Measurements from ENCODE around the gene ADM.

- TF ChIP-seq CTCF (IDR thresholded peaks at IDR 0.05), result no peak
- no peak for TF ChIP-seq ESRRA (IDR thresholded peaks at IDR 0.05; ENCODE audit: borderline replicate concordance, low read length)
- no peak for TF ChIP-seq HOXA7 (CRISPR knock-in tag; IDR thresholded peaks at IDR 0.05)
- no peak for TF ChIP-seq ZFP36 (IDR thresholded peaks at IDR 0.05; ENCODE audit: borderline replicate concordance, partially characterized antibody)
- TF ChIP-seq HOXB5 (CRISPR knock-in tag; IDR thresholded peaks at IDR 0.05), result no peak
- no peak for TF ChIP-seq EP300 (IDR thresholded peaks at IDR 0.05)
- TF ChIP-seq RAD21 (conservative IDR thresholded peaks at IDR 0.05 in 1 of 2, IDR thresholded peaks at IDR 0.05 in 1 of 2), result no peak
- no peak for TF ChIP-seq USF2 (IDR thresholded peaks at IDR 0.05)
- peak; percentile 17; the same call in 1 of the 2 replicates for TF ChIP-seq REST (IDR thresholded peaks at IDR 0.05)
- TF ChIP-seq PBX3 (IDR thresholded peaks at IDR 0.05), result no peak
- no peak for TF ChIP-seq POLR2A (IDR thresholded peaks at IDR 0.05; ENCODE audit: low read length)
- TF ChIP-seq NFE2L2 (conservative IDR thresholded peaks at IDR 0.05; ENCODE audit: low read length), result no peak
- TF ChIP-seq CEBPB (IDR thresholded peaks at IDR 0.05), result no peak
Measured at GRCh38 chr11:10302359-10302743, 2.5 kb upstream of the ADM start.

All from A549 (cell line).